Suprapubic skin (tissue), 4 donors: ENCODE measurements around the gene MGAM2.

Experiments
- POLR2A ChIP-seq, 2 donors: fragments of 450-650 bp; IDR thresholded peaks; one replicate each; pipeline ENCODE4 v1.6.1; 2017; ENCODE audit warnings: antibody characterized with exemption in 2 of 2, mild to moderate bottlenecking in 2 of 2, moderate library complexity in 2 of 2
- POLR2AphosphoS5 ChIP-seq, 3 donors: sonication (generic); formaldehyde crosslinking; IDR thresholded peaks; one replicate each; pipeline ENCODE4 v1.6.1; 2017; ENCODE audit warnings: antibody characterized with exemption in 3 of 3
- TF ChIP-seq, protein P1 (sequence below), 2 donors: fragments of 200-600 bp in 1 of 2; fragments of 450-650 bp in 1 of 2; sonication (generic) in 1 of 2; IDR thresholded peaks; one replicate each; pipeline ENCODE4 v1.5.1; 2016 to 2019; ENCODE audit warnings: antibody characterized with exemption in 2 of 2, mild to moderate bottlenecking in 1 of 2, moderate library complexity in 1 of 2

- TF ChIP-seq POLR2A (IDR thresholded peaks at IDR 0.05) (no peak), POLR2AphosphoS5 (IDR thresholded peaks at IDR 0.05) (no peak)
- TF ChIP-seq, protein P1, sequence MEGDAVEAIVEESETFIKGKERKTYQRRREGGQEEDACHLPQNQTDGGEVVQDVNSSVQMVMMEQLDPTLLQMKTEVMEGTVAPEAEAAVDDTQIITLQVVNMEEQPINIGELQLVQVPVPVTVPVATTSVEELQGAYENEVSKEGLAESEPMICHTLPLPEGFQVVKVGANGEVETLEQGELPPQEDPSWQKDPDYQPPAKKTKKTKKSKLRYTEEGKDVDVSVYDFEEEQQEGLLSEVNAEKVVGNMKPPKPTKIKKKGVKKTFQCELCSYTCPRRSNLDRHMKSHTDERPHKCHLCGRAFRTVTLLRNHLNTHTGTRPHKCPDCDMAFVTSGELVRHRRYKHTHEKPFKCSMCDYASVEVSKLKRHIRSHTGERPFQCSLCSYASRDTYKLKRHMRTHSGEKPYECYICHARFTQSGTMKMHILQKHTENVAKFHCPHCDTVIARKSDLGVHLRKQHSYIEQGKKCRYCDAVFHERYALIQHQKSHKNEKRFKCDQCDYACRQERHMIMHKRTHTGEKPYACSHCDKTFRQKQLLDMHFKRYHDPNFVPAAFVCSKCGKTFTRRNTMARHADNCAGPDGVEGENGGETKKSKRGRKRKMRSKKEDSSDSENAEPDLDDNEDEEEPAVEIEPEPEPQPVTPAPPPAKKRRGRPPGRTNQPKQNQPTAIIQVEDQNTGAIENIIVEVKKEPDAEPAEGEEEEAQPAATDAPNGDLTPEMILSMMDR (IDR thresholded peaks at IDR 0.05): no peak
Measured at GRCh38 chr7:142168746-142169145, 57.2 kb downstream of the MGAM2 start.
